Esophagus mucosa (tissue), 1 donor: ENCODE measurements around the gene NTM. TPM values are rescaled to one million over a fixed set of nuclear protein-coding genes. Genes with fewer than 3 reads are reported as not detected.

Experiments
- ATAC-seq: fragments of 200-7000 bp; cut with Tn5 transposase; one replicate; pipeline ENCODE4 v1.9.1; 2020
- total RNA-seq: library from RNA; stranded (reverse); gene quantifications from one replicate; pipeline ENCODE4 v1.2.4, GENCODE V29; 2023
- donor health status: DM: yes; HTN: yes; CAD: no.

The NTM gene
- total RNA-seq, 1 donor from 2014 or later, result 0.92 TPM

DNA sequence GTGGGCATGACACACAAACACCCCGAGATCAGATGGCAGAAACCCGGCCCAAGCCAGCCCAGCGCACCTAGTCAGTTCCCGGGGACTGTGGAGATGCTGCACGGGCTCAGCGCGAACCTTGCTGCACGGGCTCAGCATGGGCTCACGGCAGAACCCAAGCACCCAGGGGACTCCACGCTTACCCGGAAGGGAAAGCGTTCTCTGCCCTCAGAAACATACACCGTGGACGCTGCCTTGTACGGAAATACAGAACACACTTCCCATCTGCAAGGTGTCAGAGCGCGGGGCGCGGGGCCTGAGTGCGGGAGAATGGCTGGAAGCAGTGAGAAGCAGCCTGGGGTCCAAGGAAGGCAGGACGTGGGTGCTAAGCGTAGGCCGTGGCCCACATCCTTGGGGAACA lies 319.9 kb downstream of the NTM start:
- no peak for ATAC-seq

- no peak for ATAC-seq
Measured at GRCh38 chr11:131690776-131691175, 320.4 kb downstream of the NTM start.

DNA sequence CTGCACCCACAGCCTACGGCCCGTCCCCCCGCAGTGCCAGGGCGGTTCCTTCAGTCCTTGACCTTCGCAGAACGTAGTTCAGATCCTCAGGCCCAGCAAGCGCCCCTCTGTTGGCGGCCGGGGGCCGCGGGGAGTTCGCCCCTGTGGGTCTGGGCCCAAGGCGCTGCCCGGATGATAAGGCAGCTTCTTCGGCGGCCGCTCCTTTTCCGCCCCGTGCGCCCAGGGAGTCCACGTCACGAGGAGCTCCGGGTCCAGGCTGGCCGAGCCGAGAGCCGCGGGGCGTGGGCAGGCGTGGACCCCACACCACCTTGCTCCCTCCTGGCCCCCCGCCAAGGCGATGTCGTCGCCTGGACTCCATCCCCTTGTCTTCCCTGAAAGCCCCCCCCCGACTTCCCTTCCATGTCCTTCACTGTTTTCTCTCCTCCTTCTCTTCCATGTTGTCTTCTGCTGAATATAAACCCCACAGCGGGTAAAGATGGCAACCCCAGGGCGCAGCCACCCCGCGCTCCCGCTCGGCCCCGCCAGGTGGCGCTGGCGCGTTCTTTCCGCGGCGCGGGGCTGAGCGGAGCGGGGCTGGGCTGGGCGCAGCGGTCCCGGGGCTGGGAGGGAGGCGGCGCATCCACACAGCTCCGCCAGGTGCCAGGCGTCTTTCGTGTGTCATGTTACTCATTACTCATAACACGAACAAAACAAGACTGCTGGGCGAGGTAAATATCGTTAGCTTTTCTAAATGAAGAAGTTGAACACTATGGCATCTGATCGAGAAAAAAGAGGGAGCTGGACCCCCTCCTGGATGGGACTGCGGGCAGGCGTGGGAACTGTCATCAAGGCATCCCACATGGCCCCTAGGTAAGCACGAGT lies 321.0 kb downstream of the NTM start:
- peak; percentile 91 for ATAC-seq

GRCh38 chr11:131692151-131692550 lies 321.7 kb downstream of the NTM start:
- no peak for ATAC-seq

GRCh38 chr11:131692961-131693360 lies 322.5 kb downstream of the NTM start:
- ATAC-seq, result no peak

DNA sequence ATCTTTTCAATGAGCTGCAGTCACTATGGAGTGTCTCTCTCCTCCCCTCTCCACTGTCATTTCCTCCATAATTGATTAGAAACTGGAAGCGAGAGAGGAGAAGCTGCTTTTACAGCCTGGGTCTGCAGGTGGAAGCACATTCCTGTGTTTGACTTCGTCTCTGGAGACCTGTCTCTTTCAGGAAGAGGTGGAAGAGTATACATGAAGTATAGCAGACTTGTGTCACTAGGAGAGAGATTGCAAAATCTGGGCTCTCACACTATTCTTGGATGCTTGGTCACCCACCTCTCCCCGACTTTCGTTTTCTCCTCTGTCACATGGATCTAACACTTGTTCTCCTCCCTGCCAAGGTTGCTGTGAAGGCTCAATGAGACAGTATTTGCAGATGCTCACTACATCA lies 323.3 kb downstream of the NTM start:
- ATAC-seq, result no peak

DNA sequence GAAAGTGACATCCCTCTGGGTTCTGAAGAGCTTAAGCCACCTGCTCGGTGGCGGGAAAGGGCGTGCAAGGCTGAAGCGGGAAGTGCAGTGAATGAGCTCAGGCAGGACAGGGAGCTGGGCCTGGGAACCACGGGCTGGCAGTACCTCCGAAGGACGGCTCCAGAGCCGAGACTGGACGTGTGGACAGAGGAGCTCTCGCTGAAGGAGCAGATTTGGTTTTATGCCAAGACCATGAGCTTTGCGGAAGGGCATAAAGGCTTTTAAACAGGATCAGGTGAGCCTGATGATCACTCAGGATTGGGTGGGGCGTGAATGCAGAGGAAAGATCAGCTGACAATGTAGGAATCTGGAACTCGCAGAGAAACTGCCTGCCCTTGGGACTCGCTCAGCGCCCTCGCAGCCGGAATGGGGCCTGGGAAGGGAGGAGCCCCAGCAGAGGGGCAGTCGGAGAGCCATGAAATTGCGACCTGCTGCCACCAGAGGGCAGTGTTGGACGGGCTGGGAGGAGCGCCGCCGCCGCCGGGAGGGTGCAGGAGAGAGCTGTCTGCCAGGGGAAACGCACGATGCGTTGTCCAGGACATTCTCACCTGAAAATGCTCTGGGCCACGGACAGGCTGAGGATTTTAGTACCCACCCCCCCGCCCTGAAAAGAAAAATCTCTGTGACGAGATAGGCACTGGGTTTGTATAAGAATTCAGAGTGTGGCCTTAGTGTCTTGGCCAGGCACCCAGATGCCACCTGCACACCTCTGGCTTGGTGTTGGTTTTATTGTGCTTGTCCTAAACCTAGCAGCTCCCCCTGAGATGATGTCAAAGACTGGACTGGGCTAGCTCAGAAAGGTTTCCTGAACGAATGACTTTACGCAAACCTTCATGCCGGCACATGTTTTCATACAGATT lies 324.4 kb downstream of the NTM start:
- peak; percentile 90 for ATAC-seq

DNA sequence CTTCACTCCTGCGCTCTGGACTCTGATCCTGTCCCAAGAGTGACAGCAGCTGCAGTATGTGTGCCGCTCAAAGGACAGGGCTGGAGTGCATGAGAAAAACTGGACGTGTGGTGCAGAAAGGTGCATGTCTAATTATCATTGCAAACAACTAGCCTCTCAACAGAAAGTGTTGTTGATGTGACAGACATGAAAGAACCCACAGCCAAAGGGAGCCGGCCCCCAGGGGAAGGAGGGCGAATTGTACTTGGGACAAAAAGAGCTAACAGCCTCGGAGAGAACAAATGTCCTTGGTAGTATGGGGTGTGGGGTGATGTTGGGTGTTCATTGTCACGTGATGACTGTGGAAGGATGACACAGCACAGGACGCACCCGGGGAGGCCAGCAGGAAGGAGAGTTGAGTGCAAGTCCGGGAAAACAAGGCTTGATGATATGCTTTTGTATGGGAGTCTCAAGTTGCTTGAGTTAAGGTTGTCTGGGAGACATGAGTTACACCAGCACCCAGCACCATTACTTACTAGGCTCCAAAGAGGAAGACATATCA lies 325.5 kb downstream of the NTM start:
- ATAC-seq, result no peak

DNA sequence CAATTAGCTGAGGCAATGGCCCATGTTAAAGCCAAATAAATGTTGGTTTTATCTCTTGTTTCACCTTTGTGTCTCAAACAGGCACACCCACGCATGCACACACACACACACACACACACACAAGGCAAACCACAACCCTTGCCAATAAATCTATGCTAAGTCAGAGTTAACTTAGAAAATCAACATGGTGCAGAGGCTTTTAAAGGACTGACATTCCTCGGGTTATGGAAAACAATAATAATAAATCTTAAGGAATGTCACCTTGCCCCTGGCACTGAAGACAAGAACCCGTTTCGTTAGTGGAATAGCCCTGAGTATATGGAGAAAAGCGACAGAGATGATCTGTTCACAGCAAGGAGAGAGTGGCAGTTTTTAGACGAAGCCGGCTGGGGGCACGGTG lies 326.3 kb downstream of the NTM start:
- no peak for ATAC-seq

GRCh38 chr11:131703311-131703710 lies 332.9 kb downstream of the NTM start:
- no peak for ATAC-seq

GRCh38 chr11:131704682-131705081 lies 334.3 kb downstream of the NTM start:
- ATAC-seq, result no peak

- no peak for ATAC-seq
Measured at GRCh38 chr11:131710511-131710910, 340.1 kb downstream of the NTM start.

DNA sequence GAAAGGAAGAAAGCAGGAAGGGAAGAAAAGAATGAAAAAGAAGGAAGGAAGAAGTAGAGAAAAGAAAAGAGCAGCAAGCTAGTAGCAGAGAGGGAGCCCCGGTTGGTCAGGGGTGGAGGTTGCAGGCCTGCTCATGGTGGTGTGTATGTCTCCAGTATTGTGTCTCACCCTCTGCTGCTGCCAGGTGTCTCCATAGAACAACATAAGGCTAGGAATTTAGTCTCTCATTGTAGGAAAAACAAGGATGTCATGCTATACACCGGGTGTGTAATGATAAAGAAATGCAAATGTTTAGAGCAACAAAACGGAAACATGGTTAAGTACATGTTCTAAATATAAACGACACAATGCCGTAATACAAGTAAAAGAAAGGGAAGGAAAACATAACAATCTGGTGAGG lies 342.5 kb downstream of the NTM start:
- ATAC-seq, result no peak

GRCh38 chr11:131713529-131714134 lies 343.2 kb downstream of the NTM start:
- no peak for ATAC-seq

DNA sequence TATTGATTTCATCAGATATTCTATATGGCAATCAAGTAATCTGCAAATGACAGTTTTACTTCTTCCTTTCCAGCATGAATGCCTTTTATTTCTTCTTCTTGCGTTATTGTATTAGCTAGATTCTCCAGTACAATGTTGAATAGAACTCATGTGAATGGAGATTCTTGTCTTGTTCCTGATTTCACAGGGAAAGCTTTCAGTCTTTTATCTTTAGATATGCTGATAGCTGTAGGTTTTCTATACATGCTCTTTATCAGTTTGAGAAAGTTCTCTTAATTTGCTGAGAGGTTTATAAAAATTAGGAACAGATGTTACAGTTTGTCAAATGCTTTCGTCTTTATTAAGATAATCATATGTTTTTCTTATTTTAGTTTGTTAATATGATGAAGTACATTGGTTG lies 347.2 kb downstream of the NTM start:
- ATAC-seq, result no peak

- ATAC-seq, result no peak
Measured at GRCh38 chr11:131723088-131723487, 352.7 kb downstream of the NTM start.

DNA sequence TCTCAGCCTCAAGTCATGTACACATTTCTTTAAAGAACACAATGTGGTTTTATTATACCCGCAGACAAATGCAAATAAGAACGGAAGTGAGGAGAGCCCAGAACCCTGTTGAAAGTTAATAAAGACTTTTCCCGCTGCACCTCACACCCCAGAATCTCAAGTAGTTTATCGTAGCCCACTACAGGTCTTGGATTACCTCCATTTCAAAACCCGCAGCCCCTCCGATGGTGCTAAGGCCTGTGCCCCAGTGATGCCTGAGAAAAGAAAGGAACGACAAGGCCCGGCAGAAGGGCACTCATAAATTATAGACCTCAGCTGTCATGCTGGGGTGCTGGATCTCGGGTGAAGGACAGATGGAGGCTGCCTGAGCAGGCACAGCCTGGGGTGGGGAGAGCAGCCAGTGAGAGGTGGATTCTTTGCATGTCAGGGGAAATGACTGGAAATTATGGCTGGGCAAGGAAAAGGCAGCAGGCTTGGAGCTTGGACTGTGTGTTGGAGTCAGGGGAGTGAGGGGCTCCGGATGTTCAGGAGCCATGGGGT lies 354.1 kb downstream of the NTM start:
- ATAC-seq, result no peak

DNA sequence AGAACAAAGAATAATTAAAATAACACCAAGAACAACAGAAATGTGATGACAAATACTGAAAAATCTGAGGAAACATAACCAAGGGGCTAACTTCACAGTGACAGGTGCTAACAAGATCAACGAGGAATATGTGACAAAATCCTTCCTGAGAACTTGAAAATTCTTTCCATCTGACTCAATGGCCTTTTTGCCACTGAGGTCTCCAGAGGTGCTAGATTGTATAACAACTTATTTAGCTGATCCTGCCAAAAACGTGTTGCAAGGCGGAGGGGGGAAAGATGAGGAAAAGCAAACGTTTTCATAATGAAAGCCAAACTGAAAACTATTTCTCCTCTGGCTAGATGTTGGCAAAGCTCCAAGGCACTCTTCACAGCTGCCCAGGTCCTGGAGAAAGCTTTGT lies 364.5 kb downstream of the NTM start:
- ATAC-seq, result no peak

GRCh38 chr11:131737357-131737756 lies 366.9 kb downstream of the NTM start:
- ATAC-seq, result no peak

GRCh38 chr11:131739243-131739882 lies 368.9 kb downstream of the NTM start:
- no peak for ATAC-seq

DNA sequence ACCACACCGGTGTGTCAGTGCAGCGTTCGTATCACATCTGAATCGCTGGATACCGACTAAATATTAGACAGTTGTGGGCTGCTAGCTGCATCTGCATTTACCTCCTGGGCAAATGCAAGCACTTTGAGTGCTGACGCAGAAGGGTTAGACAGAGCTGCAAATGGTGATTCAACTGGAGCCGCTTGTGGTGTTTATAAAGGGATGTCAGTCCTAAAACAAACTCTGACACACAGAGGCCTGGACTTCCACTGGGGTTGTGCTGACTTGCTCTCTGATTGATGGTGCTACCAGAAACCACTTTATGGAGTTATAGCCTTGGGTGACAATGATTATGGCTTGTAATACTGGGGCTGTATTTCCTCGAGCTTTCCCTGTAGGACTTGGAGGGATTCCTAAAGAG lies 374.4 kb downstream of the NTM start:
- no peak for ATAC-seq

DNA sequence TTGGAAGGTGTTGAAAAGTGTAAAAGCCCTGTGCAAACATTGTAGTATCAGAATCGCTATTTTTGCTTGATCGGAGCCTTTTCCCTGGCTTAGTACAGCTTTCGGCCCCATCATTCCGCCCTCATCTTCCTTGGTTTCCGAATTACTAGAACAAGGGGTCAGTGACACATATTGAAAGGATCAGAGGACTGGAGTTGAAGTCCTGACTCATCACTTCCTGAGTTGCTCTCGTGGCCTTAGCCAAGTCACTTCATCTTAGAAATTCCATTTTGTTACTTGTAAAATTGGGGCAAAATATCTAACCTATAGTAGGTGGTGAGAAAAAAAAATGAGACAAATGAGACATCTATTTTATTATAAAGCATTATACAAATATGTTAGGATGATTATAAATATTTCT lies 375.0 kb downstream of the NTM start:
- no peak for ATAC-seq
